ENCODE results near the gene ARG2.

The ARG2 gene

GRCh38 chr14:67641902-67642749, 22.4 kb downstream of the ARG2 start:
- DNase-seq: no peak

GRCh38 chr14:67643713-67644112, 24.0 kb downstream of the ARG2 start:
- no peak for DNase-seq

GRCh38 chr14:67644428-67644827, 24.7 kb downstream of the ARG2 start:
- DNase-seq: no peak

GRCh38 chr14:67645414-67645813, 25.7 kb downstream of the ARG2 start:
- no peak for DNase-seq

- DNase-seq: no peak
Measured at GRCh38 chr14:67646131-67646530, 26.4 kb downstream of the ARG2 start.

- DNase-seq: no peak
Measured at GRCh38 chr14:67650151-67650550, 30.4 kb downstream of the ARG2 start.

- DNase-seq: no peak
Measured at GRCh38 chr14:67650694-67651093, 31.0 kb downstream of the ARG2 start.

- DNase-seq: no peak
Measured at GRCh38 chr14:67652189-67652588, 32.5 kb downstream of the ARG2 start.

- no peak for DNase-seq
Measured at GRCh38 chr14:67653651-67654280, 34.0 kb downstream of the ARG2 start.

- DNase-seq: no peak
Measured at GRCh38 chr14:67663633-67664032, 43.9 kb downstream of the ARG2 start.

- no peak for DNase-seq
Measured at GRCh38 chr14:67665868-67666267, 46.1 kb downstream of the ARG2 start.

- no peak for DNase-seq
Measured at GRCh38 chr14:67666750-67667449, 47.2 kb downstream of the ARG2 start.

GRCh38 chr14:67668559-67668958, 48.8 kb downstream of the ARG2 start:
- DNase-seq: no peak

- DNase-seq: no peak
Measured at GRCh38 chr14:67673451-67673850, 53.7 kb downstream of the ARG2 start.

- DNase-seq: peak; percentile 50
Measured at GRCh38 chr14:67674139-67674479, 54.4 kb downstream of the ARG2 start.

GRCh38 chr14:67674480-67675218, 54.9 kb downstream of the ARG2 start, which contains the start of gene VTI1B:
TSS of gene VTI1B (minus strand) at chr14:67674632. CDS start at chr14:67674489, 143 bp downstream.
- DNase-seq: peak; percentile 74

- DNase-seq: no peak
Measured at GRCh38 chr14:67675219-67675582, 55.5 kb downstream of the ARG2 start.

- no peak for DNase-seq
Measured at GRCh38 chr14:67679006-67679405, 59.3 kb downstream of the ARG2 start.

- no peak for DNase-seq
Measured at GRCh38 chr14:67680121-67680602, 60.4 kb downstream of the ARG2 start.

GRCh38 chr14:67680941-67681340, 61.2 kb downstream of the ARG2 start:
- no peak for DNase-seq

GRCh38 chr14:67683842-67684241, 64.1 kb downstream of the ARG2 start:
- no peak for DNase-seq

GRCh38 chr14:67690011-67690410, 70.3 kb downstream of the ARG2 start:
- DNase-seq: no peak

All from effector CD4-positive, alpha-beta T cell (primary cell).